Breast epithelium (tissue), 4 donors: ENCODE measurements around the gene MGST1. TPM values are rescaled to one million over a fixed set of nuclear protein-coding genes. Genes with fewer than 3 reads are reported as not detected.
"Not testable (repeated sequence)": the region's sequence is repeated elsewhere in the genome, so short reads cannot be mapped to it uniquely, and the experiment has no call there.

Experiments used
- DNase-seq, 2 donors: peaks; one replicate each; pipeline ENCODE4 v3.0.0-alpha.2; 2019; ENCODE audit warnings: low spot score in 2 of 2
- H3K27ac ChIP-seq, 2 donors: fragments of 200-600 bp; sonication (generic) in 1 of 2; one replicate each; pipeline ENCODE4 v1.5.1; 2016 to 2019; ENCODE audit warnings: mild to moderate bottlenecking in 1 of 2
- H3K27me3 ChIP-seq, 2 donors: fragments of 200-600 bp; sonication (generic) in 1 of 2; one replicate each; pipeline versions ENCODE4 v1.5.1 to v1.6.0; 2017 to 2019; ENCODE audit warnings: control low read depth in 1 of 2, mild to moderate bottlenecking in 1 of 2
- H3K36me3 ChIP-seq: fragments of 200-600 bp; one replicate; pipeline ENCODE4 v1.5.1; 2019
- H3K4me1 ChIP-seq, 2 donors: fragments of 200-600 bp; sonication (generic); one replicate each; pipeline ENCODE4 v1.5.1; 2016 to 2019; ENCODE audit warnings: control low read depth in 1 of 2
- H3K4me3 ChIP-seq, 3 donors: fragments of 200-600 bp; sonication (generic); 1 replicate in 2 of 3; 2 replicates in 1 of 3; pipeline ENCODE4 v1.5.1; 2016 to 2019; ENCODE audit warnings: mild to moderate bottlenecking in 3 of 3, moderate library complexity in 2 of 3
- H3K9me3 ChIP-seq, 2 donors: fragments of 200-600 bp; sonication (generic) in 1 of 2; one replicate each; pipeline ENCODE4 v1.5.1; 2016 to 2019; ENCODE audit warnings: control low read depth in 1 of 2
- CTCF ChIP-seq, 3 donors: fragments of 450-650 bp; IDR thresholded peaks; one replicate each; pipeline ENCODE4 v1.5.1; 2016 to 2017; ENCODE audit warnings: antibody characterized with exemption in 3 of 3, mild to moderate bottlenecking in 3 of 3, moderate library complexity in 3 of 3
- POLR2A ChIP-seq: fragments of 450-650 bp; IDR thresholded peaks from one replicate; pipeline ENCODE4 v1.6.1; 2016; ENCODE audit warnings: antibody characterized with exemption, mild to moderate bottlenecking, moderate library complexity
- POLR2AphosphoS5 ChIP-seq, 3 donors: sonication (generic); formaldehyde crosslinking; IDR thresholded peaks; one replicate each; pipeline ENCODE4 v1.6.1; 2017; ENCODE audit warnings: antibody characterized with exemption in 3 of 3
- intact Hi-C: fragments of 100-400 bp; cut with DNase I; formaldehyde crosslinking; loops from one replicate; pipeline ENCODE4 v1.15.1; 2023; ENCODE audit warnings: low total_unique reads
- total RNA-seq, 3 donors: library from RNA; depleted of rRNA; stranded (reverse); fragments of >200 nt; gene quantifications; one replicate each; pipeline ENCODE4 v1.1.0, GENCODE V29; 2016

The MGST1 gene
- total RNA-seq, 3 donors from 2014 or later = 301 to 702 (median 310) TPM

GRCh38 chr12:16399101-16399500 is 51.7 kb downstream of the MGST1 start:
- H3K27me3 ChIP-seq = no peaks in the 10 kb centered on the region
- H3K4me1 ChIP-seq = no peaks in the 10 kb centered on the region
- H3K9me3 ChIP-seq = peaks cover 5 to 12% of the 10 kb centered on the region in 2 donors
- intact Hi-C loops = no loop called here
- H3K36me3 ChIP-seq = no peaks in the 10 kb centered on the region
- H3K4me3 ChIP-seq = no peak overlapping the region
- TF ChIP-seq POLR2A (no peak), CTCF (IDR thresholded peaks at IDR 0.05) (no peak), POLR2AphosphoS5 (IDR thresholded peaks at IDR 0.05) (no peak)
- H3K27ac ChIP-seq = no peak overlapping the region
- no peak for DNase-seq

- intact Hi-C loops, H3K4me3 ChIP-seq, H3K27me3 ChIP-seq, H3K27ac ChIP-seq, H3K36me3 ChIP-seq, DNase-seq, H3K4me1 ChIP-seq: not testable (repeated sequence)
- H3K9me3 ChIP-seq = peaks cover 0 to 10% of the 10 kb centered on the region in 2 donors
Measured at GRCh38 chr12:16401835-16402234, 54.4 kb downstream of the MGST1 start.

DNA sequence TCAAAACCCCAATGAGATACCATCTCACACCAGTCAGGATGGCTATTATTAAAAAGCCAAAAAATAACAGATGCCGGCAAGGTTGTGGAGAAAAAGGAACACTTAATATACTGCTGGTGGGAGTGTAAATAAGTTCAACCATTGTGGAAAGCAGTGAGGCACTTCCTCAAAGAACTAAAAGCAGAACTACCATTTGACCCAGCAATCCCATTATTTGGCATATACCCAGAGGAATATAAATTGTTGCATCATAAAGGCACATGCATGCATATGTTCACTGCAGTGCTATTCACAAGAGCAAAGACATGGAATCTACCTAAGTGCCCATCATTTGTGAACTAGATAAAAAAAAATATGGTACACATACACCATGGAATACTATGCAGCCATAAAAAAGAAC is 59.9 kb downstream of the MGST1 start:
- no peak for DNase-seq
- intact Hi-C loops = no loop called here

More for the DNA sequence above, 59.9 kb downstream of the MGST1 start:
- no peaks in the 10 kb centered on the region for H3K27me3 ChIP-seq
- TF ChIP-seq POLR2A (no peak), POLR2AphosphoS5 (IDR thresholded peaks at IDR 0.05) (no peak), CTCF (IDR thresholded peaks at IDR 0.05) (no peak)
- no peak overlapping the region for H3K4me3 ChIP-seq
- no peaks in the 10 kb centered on the region for H3K4me1 ChIP-seq
- H3K36me3 ChIP-seq = no peaks in the 10 kb centered on the region
- H3K9me3 ChIP-seq = no peaks in the 10 kb centered on the region
- no peak overlapping the region for H3K27ac ChIP-seq

Other genes starting within 250 kb of the MGST1 start
- not detected for gene SLC15A5, start 70.0 kb upstream of the MGST1 start, total RNA-seq